ENCODE measurements around the gene TBC1D19. TPM values are rescaled to one million over a fixed set of nuclear protein-coding genes. Genes with fewer than 3 reads are reported as not detected.

Gene TBC1D19
- total and polyA plus RNA-seq, 8 donors: 1.4 to 57.6 (median 5.1) TPM

- intact Hi-C loops (cut with DNase I; ENCODE audit: low total_unique reads): no loop called here
- no peak for DNase-seq
- Histone ChIP-seq H3K27me3 (no peaks in the 10 kb centered on the region), H3K27ac (no peak overlapping the region), H3K4me3 (no peak overlapping the region), H3K9me3 (no peaks in the 10 kb centered on the region), H3K36me3 (no peaks in the 10 kb centered on the region), H3K4me1 (peaks cover 0 to 38% (median 7%) of the 10 kb centered on the region in 4 donors)
- no peak for TF ChIP-seq POLR2A (IDR thresholded peaks at IDR 0.05)
- TF ChIP-seq EP300 (IDR thresholded peaks at IDR 0.05): no peak
- TF ChIP-seq CTCF (IDR thresholded peaks at IDR 0.05): no peak
- no peak for TF ChIP-seq POLR2AphosphoS5 (IDR thresholded peaks at IDR 0.05)
These were observed 27.5 kb downstream of the TBC1D19 start for GRCh38 chr4:26611372-26611771.

GRCh38 chr4:26611885-26612284 lies 28.0 kb downstream of the TBC1D19 start:
- TF ChIP-seq EP300 (IDR thresholded peaks at IDR 0.05) (no peak), POLR2AphosphoS5 (IDR thresholded peaks at IDR 0.05) (no peak), CTCF (IDR thresholded peaks at IDR 0.05) (no peak), POLR2A (IDR thresholded peaks at IDR 0.05) (no peak)
- Histone ChIP-seq H3K27me3 (no peaks in the 10 kb centered on the region), H3K4me1 (peaks cover 0 to 33% (median 7%) of the 10 kb centered on the region in 4 donors), H3K4me3 (no peak overlapping the region), H3K9me3 (no peaks in the 10 kb centered on the region), H3K27ac (no peak overlapping the region), H3K36me3 (no peaks in the 10 kb centered on the region)
- DNase-seq: no peak
- WGBS, 5 donors: 56 to 76% (median 69%) methylated on average over 1 of the region's 1 CpG
- intact Hi-C loops (cut with DNase I; ENCODE audit: low total_unique reads): no loop called here

- H3K27me3 ChIP-seq: no peaks in the 10 kb centered on the region
- TF ChIP-seq EP300 (IDR thresholded peaks at IDR 0.05) (no peak), POLR2AphosphoS5 (IDR thresholded peaks at IDR 0.05) (no peak), POLR2A (IDR thresholded peaks at IDR 0.05) (no peak), CTCF (IDR thresholded peaks at IDR 0.05) (no peak)
- WGBS, 5 donors: 58 to 76% (median 72%) methylated on average over 1 of the region's 1 CpG
- intact Hi-C loops (cut with DNase I; ENCODE audit: low total_unique reads): no loop called here
- no peaks in the 10 kb centered on the region for H3K36me3 ChIP-seq
- no peaks in the 10 kb centered on the region for H3K9me3 ChIP-seq
- H3K4me1 ChIP-seq: peaks cover 0 to 21% (median 3%) of the 10 kb centered on the region in 4 donors
- no peak overlapping the region for H3K4me3 ChIP-seq
- no peak overlapping the region for H3K27ac ChIP-seq
- no peak for DNase-seq
These were observed 29.4 kb downstream of the TBC1D19 start for GRCh38 chr4:26613237-26613636.

- H3K4me1 ChIP-seq: peaks cover 0 to 16% (median 3%) of the 10 kb centered on the region in 4 donors
- H3K27me3 ChIP-seq: no peaks in the 10 kb centered on the region
- 92 to 96% (median 94%) methylated on average over 3 of the region's 3 CpGs for WGBS, 5 donors
- no peak for DNase-seq
- H3K4me3 ChIP-seq: no peak overlapping the region
- intact Hi-C loops (cut with DNase I; ENCODE audit: low total_unique reads): no loop called here
- no peaks in the 10 kb centered on the region for H3K9me3 ChIP-seq
- H3K36me3 ChIP-seq: no peaks in the 10 kb centered on the region
- no peak for TF ChIP-seq POLR2AphosphoS5 (IDR thresholded peaks at IDR 0.05)
- TF ChIP-seq POLR2A (IDR thresholded peaks at IDR 0.05): no peak
- no peak for TF ChIP-seq EP300 (IDR thresholded peaks at IDR 0.05)
- no peak for TF ChIP-seq CTCF (IDR thresholded peaks at IDR 0.05)
- no peak overlapping the region for H3K27ac ChIP-seq
These were observed 29.9 kb downstream of the TBC1D19 start for GRCh38 chr4:26613735-26614134.

Data from stomach (tissue), 9 donors.